ENCODE results near the gene SVIL.
A peak's percentile ranks its signal among the peaks of the same experiment; 100 is the strongest.

Gene SVIL

DNA sequence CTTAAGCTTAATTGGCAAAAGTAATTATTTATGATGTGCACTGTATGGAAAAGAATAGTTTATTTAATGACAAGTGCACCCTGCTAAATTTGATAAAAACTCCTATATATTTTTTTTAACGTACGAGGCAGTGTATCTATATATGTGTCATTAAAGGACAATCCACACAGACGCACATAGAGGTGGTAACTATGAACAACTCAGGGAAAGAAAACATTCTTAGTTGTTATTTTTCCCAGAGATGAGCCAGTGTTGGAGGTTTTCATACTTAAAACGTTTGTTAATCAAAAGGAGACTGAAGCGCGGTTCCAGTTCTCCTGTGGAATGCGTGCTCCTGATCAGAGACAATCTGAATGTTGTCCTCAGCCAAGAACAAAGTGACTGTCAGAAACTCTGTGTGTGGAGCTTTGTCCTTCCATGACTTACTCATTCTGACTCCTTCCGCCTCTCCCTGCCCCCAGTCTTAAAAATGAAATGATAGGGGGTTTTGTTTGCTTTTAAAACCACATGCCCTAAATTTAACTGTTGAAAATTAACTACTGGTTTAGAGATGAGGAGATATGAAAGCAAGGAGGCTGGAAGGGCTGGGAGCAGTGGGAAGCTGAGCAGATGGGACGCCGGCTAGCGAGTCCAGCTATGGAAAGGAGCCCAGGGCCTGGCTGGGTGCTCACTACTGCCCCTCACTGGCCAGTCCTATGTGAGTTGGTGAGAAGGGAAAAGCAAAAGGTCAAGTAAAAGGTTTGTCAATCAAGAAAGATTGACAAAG, 99.6 kb downstream of the SVIL start:
- H3K4me1 ChIP-seq (ENCODE audit: control insufficient read depth, insufficient read depth, low read length) = peaks cover 29% of the 10 kb centered on the region
- H3K4me3 ChIP-seq (ENCODE audit: low read length) = peak overlapping the region; percentile 45
- H3K9ac ChIP-seq (ENCODE audit: low read length) = peak overlapping the region; percentile 27
- no peaks in the 10 kb centered on the region for H3K27me3 ChIP-seq (ENCODE audit: control insufficient read depth, insufficient read depth, low read length)
- H3K27ac ChIP-seq (ENCODE audit: low read depth, low read length) = peak overlapping the region; percentile 79
- no peaks in the 10 kb centered on the region for H3K36me3 ChIP-seq (ENCODE audit: control insufficient read depth, insufficient read depth, low read length)

DNA sequence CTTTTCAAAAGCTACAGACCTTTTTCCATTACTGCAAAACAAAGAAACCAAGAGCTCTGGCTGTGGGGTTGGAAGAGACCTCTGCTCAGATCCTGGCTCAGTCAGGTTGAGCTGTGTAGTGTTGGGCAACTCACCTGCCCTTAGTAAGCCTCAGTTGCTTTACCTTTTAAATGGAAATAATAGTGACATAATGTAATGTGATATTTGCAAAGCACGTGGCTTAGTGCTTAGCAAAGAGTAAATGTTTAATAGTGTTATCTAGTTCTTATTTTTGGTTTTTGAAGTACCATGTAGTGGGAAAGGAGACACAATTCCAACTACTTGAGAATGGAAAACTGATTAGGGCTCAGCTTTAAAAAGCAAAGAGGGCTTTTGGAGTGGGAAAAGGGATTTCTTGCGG, 100.2 kb downstream of the SVIL start:
- Histone ChIP-seq H3K27me3 (ENCODE audit: control insufficient read depth, insufficient read depth, low read length) (no peaks in the 10 kb centered on the region), H3K36me3 (ENCODE audit: control insufficient read depth, insufficient read depth, low read length) (peaks cover under 1% of the 10 kb centered on the region), H3K4me1 (ENCODE audit: control insufficient read depth, insufficient read depth, low read length) (peaks cover 29% of the 10 kb centered on the region), H3K9ac (ENCODE audit: low read length) (no peak overlapping the region), H3K4me3 (ENCODE audit: low read length) (no peak overlapping the region), H3K27ac (ENCODE audit: low read depth, low read length) (peak overlapping the region; percentile 79)

DNA sequence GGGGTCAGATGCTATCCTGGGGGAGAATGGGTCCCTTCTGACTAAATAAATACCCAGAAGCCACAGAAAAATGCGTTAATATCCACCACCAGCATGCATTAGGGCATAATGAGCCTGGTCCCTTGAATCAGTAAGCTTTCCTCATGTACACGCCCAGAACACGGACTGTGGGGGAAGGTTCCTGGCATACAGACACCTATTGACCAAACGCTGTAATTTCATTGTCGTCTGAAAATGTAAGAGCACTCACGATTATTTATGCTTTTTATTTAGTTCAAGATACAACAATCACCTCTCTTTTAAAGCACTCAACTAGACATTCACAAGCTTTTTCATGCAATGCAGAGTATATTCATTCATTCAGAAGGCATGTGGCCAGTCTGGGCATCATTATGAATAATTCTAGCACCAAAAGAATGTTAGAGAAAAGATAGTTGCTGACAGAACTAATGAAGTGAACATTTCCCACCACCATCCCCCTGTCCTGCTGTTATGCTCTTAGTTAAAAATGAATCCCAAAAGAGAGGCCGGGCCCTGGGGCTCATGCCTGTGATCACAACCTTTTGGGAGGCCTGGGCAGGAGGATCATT, 101.0 kb downstream of the SVIL start:
- Histone ChIP-seq H3K36me3 (ENCODE audit: control insufficient read depth, insufficient read depth, low read length) (peaks cover 5% of the 10 kb centered on the region), H3K4me1 (ENCODE audit: control insufficient read depth, insufficient read depth, low read length) (peaks cover 29% of the 10 kb centered on the region), H3K27ac (ENCODE audit: low read depth, low read length) (no peak overlapping the region), H3K27me3 (ENCODE audit: control insufficient read depth, insufficient read depth, low read length) (no peaks in the 10 kb centered on the region), H3K4me3 (ENCODE audit: low read length) (no peak overlapping the region), H3K9ac (ENCODE audit: low read length) (no peak overlapping the region)

DNA sequence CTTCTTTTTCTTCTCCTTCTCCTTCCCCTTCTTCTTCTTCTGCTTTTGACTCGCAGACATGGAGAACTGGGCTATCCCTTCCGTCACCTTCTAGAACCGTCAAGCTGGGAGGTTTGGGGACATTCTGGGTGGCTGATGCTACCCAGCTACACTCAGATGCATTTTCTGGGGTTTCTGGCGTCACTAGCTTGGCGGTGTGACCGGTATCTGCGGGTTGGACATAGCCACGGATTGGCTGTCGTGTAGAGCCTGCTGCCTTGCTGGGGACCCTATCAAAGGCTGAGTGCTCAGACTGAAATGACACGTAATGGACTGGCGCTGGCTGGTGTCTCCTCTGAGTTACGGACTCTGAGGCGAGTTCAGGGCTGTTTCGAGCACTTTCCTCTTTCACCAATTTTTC, 101.7 kb downstream of the SVIL start:
- Histone ChIP-seq H3K27me3 (ENCODE audit: control insufficient read depth, insufficient read depth, low read length) (no peaks in the 10 kb centered on the region), H3K36me3 (ENCODE audit: control insufficient read depth, insufficient read depth, low read length) (peaks cover 5% of the 10 kb centered on the region), H3K4me3 (ENCODE audit: low read length) (no peak overlapping the region), H3K4me1 (ENCODE audit: control insufficient read depth, insufficient read depth, low read length) (peaks cover 24% of the 10 kb centered on the region), H3K27ac (ENCODE audit: low read depth, low read length) (no peak overlapping the region), H3K9ac (ENCODE audit: low read length) (no peak overlapping the region)

DNA sequence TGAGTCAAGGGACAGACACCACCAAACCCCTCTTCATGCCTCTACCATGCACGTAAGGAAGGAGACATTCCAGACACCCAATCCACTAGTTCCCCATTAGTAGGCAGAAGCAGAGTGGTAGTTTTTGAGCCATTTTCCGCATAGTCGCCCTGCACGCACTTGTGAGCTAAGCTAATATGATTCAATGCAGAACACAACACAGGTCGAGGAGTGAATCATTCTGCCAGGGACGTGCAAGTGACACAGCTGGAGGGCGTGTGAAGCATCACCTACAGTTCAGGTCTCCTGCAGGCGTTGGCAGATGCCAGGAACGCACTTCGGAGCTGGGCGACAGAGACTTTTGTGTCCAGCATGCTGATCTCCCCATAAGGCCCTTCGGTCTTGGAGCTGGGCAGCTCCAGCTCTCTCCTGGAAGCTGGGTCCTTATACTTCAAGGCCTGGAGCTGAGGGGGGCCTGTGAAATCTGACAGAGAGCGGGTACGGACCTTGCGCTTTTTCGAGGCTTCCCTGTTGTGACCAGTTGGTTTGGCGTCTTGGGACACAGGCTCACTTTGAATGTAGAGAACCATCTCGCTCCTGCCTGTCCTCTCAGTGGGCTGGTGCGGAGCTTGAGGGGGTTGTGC, 102.4 kb downstream of the SVIL start:
- peaks cover 5% of the 10 kb centered on the region for H3K36me3 ChIP-seq (ENCODE audit: control insufficient read depth, insufficient read depth, low read length)
- H3K9ac ChIP-seq (ENCODE audit: low read length) = no peak overlapping the region
- no peaks in the 10 kb centered on the region for H3K27me3 ChIP-seq (ENCODE audit: control insufficient read depth, insufficient read depth, low read length)
- H3K4me1 ChIP-seq (ENCODE audit: control insufficient read depth, insufficient read depth, low read length) = peaks cover 21% of the 10 kb centered on the region
- no peak overlapping the region for H3K27ac ChIP-seq (ENCODE audit: low read depth, low read length)
- H3K4me3 ChIP-seq (ENCODE audit: low read length) = no peak overlapping the region

DNA sequence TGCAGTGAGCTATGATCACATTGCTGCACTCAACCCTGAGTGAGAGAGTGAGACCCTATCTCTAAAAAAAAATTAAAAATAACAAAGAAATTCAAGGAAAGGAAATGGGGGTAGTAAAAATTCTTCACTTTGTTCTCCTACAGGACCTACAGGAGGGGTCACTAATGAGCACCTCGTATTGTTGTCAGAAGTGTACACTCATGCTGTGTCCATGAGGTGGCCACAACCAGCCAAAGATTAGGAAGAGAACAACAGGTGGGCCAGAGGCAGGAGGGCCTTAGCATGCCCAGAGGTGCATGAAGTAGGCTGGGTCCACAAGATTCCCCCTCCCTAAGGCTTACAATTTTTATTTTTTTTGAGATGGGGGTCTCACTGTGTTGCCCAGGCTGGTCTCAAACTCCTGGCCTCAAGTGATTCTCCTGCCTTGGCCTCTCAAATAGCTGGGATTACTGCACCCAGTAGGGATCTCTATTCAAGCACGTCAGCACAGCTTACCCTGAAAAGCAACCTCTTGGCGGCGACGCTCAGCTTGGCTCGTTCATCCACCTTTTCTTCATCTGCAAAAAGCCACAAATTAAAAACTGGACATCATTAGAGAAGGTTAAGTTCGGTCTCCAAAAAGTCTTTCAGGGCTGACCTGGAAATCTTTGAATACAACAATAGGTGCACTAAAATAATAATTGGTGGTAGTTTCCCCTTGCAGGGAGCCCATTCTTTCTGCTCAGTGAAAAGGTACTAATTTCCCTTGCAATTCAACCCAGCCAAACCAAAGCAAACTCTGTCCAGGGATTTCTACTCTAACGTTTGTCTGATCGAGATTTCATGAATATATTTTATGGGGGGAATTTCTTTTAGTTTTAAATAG, 104.4 kb downstream of the SVIL start:
- no peak overlapping the region for H3K27ac ChIP-seq (ENCODE audit: low read depth, low read length)
- H3K36me3 ChIP-seq (ENCODE audit: control insufficient read depth, insufficient read depth, low read length) = peaks cover 9% of the 10 kb centered on the region

DNA sequence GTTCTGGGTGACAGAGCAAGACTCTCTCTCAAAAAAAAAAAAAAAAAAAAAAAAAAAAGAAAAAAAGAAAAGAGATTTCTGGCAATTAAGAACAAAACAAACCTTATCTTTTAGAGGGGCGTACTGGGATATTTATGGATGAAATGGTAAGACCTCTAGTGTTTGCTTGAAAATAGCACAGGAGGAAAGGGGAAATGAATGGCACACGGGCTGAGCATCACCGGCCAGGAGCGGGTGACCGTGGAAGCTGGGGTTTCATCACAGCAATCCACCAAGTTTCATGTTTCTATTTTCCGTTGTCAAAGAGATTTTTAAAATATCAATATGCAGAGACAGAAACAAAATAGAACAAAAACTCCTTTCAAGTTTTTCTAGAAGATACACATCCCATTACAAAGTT, 105.6 kb downstream of the SVIL start:
- Histone ChIP-seq H3K27me3 (ENCODE audit: control insufficient read depth, insufficient read depth, low read length) (no peaks in the 10 kb centered on the region), H3K27ac (ENCODE audit: low read depth, low read length) (no peak overlapping the region), H3K4me1 (ENCODE audit: control insufficient read depth, insufficient read depth, low read length) (no peaks in the 10 kb centered on the region), H3K4me3 (ENCODE audit: low read length) (no peak overlapping the region), H3K9ac (ENCODE audit: low read length) (no peak overlapping the region), H3K36me3 (ENCODE audit: control insufficient read depth, insufficient read depth, low read length) (peaks cover 9% of the 10 kb centered on the region)

More for the DNA sequence above, 104.4 kb downstream of the SVIL start:
- no peak overlapping the region for H3K4me3 ChIP-seq (ENCODE audit: low read length)
- H3K9ac ChIP-seq (ENCODE audit: low read length) = no peak overlapping the region
- peaks cover 8% of the 10 kb centered on the region for H3K4me1 ChIP-seq (ENCODE audit: control insufficient read depth, insufficient read depth, low read length)
- H3K27me3 ChIP-seq (ENCODE audit: control insufficient read depth, insufficient read depth, low read length) = no peaks in the 10 kb centered on the region

DNA sequence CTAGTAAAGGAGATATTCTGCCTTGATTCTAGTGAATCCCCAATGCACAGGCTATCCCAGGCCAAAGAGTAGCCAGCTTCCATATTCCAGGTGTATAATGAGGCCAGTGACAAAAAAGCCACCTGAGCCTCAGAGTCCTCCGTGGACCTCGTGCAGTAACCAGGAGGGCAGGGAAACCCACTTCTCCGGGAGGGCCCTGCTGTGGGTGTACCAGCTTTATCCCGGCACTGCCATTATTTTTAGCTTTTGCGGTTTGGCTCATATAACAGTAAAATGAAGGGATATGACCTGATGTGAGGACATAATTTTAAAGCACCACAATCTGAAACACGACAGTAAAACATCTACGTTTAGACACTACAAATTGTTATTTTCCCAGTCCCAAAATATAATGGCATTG, 109.0 kb downstream of the SVIL start:
- Histone ChIP-seq H3K27me3 (ENCODE audit: control insufficient read depth, insufficient read depth, low read length) (no peaks in the 10 kb centered on the region), H3K9ac (ENCODE audit: low read length) (no peak overlapping the region), H3K4me3 (ENCODE audit: low read length) (no peak overlapping the region), H3K36me3 (ENCODE audit: control insufficient read depth, insufficient read depth, low read length) (peaks cover 18% of the 10 kb centered on the region), H3K4me1 (ENCODE audit: control insufficient read depth, insufficient read depth, low read length) (peaks cover 14% of the 10 kb centered on the region), H3K27ac (ENCODE audit: low read depth, low read length) (no peak overlapping the region)

DNA sequence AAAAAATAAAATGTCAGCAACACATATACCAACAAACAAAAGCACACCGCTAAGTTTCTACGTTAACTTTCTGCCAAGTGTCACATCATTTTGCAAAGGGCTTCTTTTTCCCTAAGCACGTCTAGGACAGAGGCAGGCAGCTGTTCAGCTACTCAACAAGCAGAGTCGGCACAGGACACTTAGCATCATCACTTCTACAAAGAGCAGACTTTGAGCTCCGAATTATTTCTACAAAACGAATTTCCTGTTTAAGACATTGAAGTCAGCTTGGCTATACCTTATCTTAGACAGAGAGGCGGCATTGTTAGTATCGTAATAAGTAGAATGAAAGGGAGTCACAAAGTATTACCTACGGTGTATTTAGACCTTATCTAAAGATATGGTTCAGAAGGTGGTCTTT, 110.1 kb downstream of the SVIL start:
- no peak overlapping the region for H3K4me3 ChIP-seq (ENCODE audit: low read length)
- no peak overlapping the region for H3K27ac ChIP-seq (ENCODE audit: low read depth, low read length)
- no peaks in the 10 kb centered on the region for H3K27me3 ChIP-seq (ENCODE audit: control insufficient read depth, insufficient read depth, low read length)
- no peak overlapping the region for H3K9ac ChIP-seq (ENCODE audit: low read length)
- H3K36me3 ChIP-seq (ENCODE audit: control insufficient read depth, insufficient read depth, low read length) = peaks cover 18% of the 10 kb centered on the region
- H3K4me1 ChIP-seq (ENCODE audit: control insufficient read depth, insufficient read depth, low read length) = peaks cover 14% of the 10 kb centered on the region

DNA sequence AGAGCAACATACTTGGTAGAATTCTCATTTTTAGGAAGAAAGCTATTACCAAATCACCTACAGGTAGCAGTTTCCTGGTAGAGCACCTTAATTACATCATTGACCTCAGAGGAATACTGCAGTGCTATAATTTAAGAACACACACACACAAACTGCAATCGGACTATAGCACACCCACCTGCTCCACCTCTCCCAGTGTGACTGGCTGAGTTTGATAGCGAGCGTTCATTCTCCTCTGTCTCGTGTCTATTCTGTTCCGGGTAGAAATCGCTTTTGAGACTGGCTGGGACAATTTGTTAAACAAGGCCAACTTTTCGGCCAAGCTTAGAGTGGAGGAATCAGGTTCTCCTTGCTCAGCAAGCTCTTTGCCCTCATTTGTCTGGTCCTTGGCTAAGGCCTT, 110.5 kb downstream of the SVIL start:
- no peak overlapping the region for H3K27ac ChIP-seq (ENCODE audit: low read depth, low read length)
- no peaks in the 10 kb centered on the region for H3K27me3 ChIP-seq (ENCODE audit: control insufficient read depth, insufficient read depth, low read length)
- H3K4me1 ChIP-seq (ENCODE audit: control insufficient read depth, insufficient read depth, low read length) = peaks cover 14% of the 10 kb centered on the region
- peaks cover 15% of the 10 kb centered on the region for H3K36me3 ChIP-seq (ENCODE audit: control insufficient read depth, insufficient read depth, low read length)
- no peak overlapping the region for H3K4me3 ChIP-seq (ENCODE audit: low read length)
- H3K9ac ChIP-seq (ENCODE audit: low read length) = no peak overlapping the region

DNA sequence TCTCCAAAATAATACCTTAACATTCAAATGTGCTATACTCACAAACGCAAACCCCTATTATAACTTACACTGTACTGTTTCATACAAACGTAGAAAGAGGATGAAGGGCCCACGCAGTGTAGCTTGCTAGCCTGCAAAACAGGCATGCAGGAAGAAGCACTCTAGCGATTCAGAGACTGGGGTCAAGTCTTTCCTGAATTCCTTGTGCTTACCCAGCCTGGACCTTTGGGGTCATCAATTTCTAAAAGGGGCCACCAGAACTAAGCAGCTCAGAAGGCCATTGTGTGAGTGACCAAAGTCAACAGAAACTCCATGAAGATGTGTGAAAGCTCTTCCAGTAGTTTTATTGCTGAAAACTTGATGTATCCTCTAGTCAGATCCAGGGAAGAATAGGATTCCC, 111.9 kb downstream of the SVIL start:
- Histone ChIP-seq H3K27me3 (ENCODE audit: control insufficient read depth, insufficient read depth, low read length) (no peaks in the 10 kb centered on the region), H3K27ac (ENCODE audit: low read depth, low read length) (peak overlapping the region; percentile 76), H3K36me3 (ENCODE audit: control insufficient read depth, insufficient read depth, low read length) (peaks cover 14% of the 10 kb centered on the region), H3K4me3 (ENCODE audit: low read length) (no peak overlapping the region), H3K4me1 (ENCODE audit: control insufficient read depth, insufficient read depth, low read length) (peaks cover 14% of the 10 kb centered on the region), H3K9ac (ENCODE audit: low read length) (no peak overlapping the region)

Data from rectal smooth muscle tissue (tissue), 1 donor.